D721Med (cell line): Measurements from ENCODE around the gene KRT16.

Source experiments
- DNase-seq: peaks from one replicate; pipeline ENCODE4 v3.0.0; 2011; ENCODE audit warnings: low spot score; ENCODE audit not compliant: insufficient read length
- FAIRE-seq: peaks from 2 replicates; lab custom pipeline; 2011; peaks lifted over from hg19 to GRCh38; lab: Jason Lieb, UNC
- TF ChIP-seq, protein P1 (sequence below): IDR thresholded peaks from 2 replicates; pipeline ENCODE4 v1.5.1; 2012; ENCODE audit warnings: mild to moderate bottlenecking, control low read depth; ENCODE audit not compliant: insufficient read depth; ENCODE audit errors: missing control alignments

Gene KRT16

GRCh38 chr17:41565338-41565737 lies 47.2 kb downstream of the KRT16 start:
- DNase-seq: no peak
- TF ChIP-seq, protein P1, sequence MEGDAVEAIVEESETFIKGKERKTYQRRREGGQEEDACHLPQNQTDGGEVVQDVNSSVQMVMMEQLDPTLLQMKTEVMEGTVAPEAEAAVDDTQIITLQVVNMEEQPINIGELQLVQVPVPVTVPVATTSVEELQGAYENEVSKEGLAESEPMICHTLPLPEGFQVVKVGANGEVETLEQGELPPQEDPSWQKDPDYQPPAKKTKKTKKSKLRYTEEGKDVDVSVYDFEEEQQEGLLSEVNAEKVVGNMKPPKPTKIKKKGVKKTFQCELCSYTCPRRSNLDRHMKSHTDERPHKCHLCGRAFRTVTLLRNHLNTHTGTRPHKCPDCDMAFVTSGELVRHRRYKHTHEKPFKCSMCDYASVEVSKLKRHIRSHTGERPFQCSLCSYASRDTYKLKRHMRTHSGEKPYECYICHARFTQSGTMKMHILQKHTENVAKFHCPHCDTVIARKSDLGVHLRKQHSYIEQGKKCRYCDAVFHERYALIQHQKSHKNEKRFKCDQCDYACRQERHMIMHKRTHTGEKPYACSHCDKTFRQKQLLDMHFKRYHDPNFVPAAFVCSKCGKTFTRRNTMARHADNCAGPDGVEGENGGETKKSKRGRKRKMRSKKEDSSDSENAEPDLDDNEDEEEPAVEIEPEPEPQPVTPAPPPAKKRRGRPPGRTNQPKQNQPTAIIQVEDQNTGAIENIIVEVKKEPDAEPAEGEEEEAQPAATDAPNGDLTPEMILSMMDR: no peak
- FAIRE-seq: no peak

GRCh38 chr17:41563607-41564170 lies 48.9 kb downstream of the KRT16 start:
- FAIRE-seq: no peak
- TF ChIP-seq, protein P1: no peak
- DNase-seq: no peak

GRCh38 chr17:41561554-41561953 lies 51.0 kb downstream of the KRT16 start:
- FAIRE-seq: no peak
- DNase-seq: no peak
- TF ChIP-seq, protein P1: no peak
